Midbrain (tissue), 1 donor: ENCODE measurements around the gene OSBPL8.
A peak's percentile ranks its signal among the peaks of the same experiment; 100 is the strongest.

Experiments
- DNase-seq: peaks from one replicate; lab custom pipeline; 2025; lab: John Stamatoyannopoulos, UW

Gene OSBPL8

GRCh38 chr12:76559400-76560085 is at the start of gene OSBPL8:
OSBPL8 (minus strand) TSS chr12:76559771; CDS start chr12:76487551, 72,220 bp downstream.
- peak; percentile 96 for DNase-seq

GRCh38 chr12:76608070-76608469 is 48.5 kb upstream of the OSBPL8 start:
- DNase-seq: no peak

- no peak for DNase-seq
Observed at GRCh38 chr12:76595056-76595455, 35.5 kb upstream of the OSBPL8 start.

GRCh38 chr12:76591476-76591875 is 31.9 kb upstream of the OSBPL8 start:
- no peak for DNase-seq

- DNase-seq: no peak
Observed at GRCh38 chr12:76590131-76590530, 30.6 kb upstream of the OSBPL8 start.

GRCh38 chr12:76588881-76589565 is 29.5 kb upstream of the OSBPL8 start:
- no peak for DNase-seq

GRCh38 chr12:76587428-76588178 is 28.0 kb upstream of the OSBPL8 start:
- DNase-seq: no peak

- DNase-seq: peak; percentile 39
Observed at GRCh38 chr12:76586764-76587395, 27.3 kb upstream of the OSBPL8 start.

- no peak for DNase-seq
Observed at GRCh38 chr12:76583301-76583700, 23.7 kb upstream of the OSBPL8 start.

GRCh38 chr12:76573840-76574373 is 14.3 kb upstream of the OSBPL8 start:
- DNase-seq: no peak

- no peak for DNase-seq
Observed at GRCh38 chr12:76571256-76571655, 11.7 kb upstream of the OSBPL8 start.

GRCh38 chr12:76569685-76570604 is 10.4 kb upstream of the OSBPL8 start:
- DNase-seq: no peak

GRCh38 chr12:76568888-76569551 is 9.4 kb upstream of the OSBPL8 start:
- DNase-seq: no peak

- no peak for DNase-seq
Observed at GRCh38 chr12:76568130-76568529, 8.6 kb upstream of the OSBPL8 start.

GRCh38 chr12:76563061-76563460 is 3.5 kb upstream of the OSBPL8 start:
- no peak for DNase-seq

GRCh38 chr12:76562130-76562529 is 2.6 kb upstream of the OSBPL8 start:
- no peak for DNase-seq

- DNase-seq: peak; percentile 61
Observed at GRCh38 chr12:76560086-76560491, 518 bp upstream of the OSBPL8 start.

GRCh38 chr12:76558684-76559399 is 729 bp downstream of the OSBPL8 start:
- peak; percentile 27 for DNase-seq

GRCh38 chr12:76556368-76556767 is 3.2 kb downstream of the OSBPL8 start:
- no peak for DNase-seq

- no peak for DNase-seq
Observed at GRCh38 chr12:76555797-76556196, 3.8 kb downstream of the OSBPL8 start.
